ENCODE data around the gene SMIM43.

The SMIM43 gene

DNA sequence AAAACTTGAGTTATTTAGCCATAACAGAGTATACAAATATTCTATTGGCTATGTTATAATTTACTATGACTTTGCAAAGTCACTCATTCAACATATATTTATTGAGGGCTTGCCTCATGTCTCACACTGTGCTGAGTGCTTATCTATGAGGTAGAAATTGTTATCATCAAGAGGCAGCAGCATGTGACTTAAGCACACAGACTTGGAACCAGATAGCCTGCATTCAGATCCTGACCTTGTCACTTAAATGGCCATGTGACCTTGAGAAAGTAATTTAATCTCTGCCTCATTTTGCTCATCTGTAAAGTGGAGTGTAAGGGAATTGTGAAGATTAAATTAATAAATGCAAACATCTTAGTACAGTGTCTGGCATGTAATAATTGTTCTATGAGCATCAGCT lies 26.0 kb upstream of the SMIM43 start:
- DNase-seq: peak; percentile 92 to 98
- TF ChIP-seq POLR2A (IDR thresholded peaks at IDR 0.05; ENCODE audit: low read length) (peak; percentile 32), GATA1 (IDR thresholded peaks at IDR 0.05; ENCODE audit: low read depth, low read length) (peak; percentile 87)

GRCh38 chr4:121789960-121790829 lies 25.2 kb upstream of the SMIM43 start:
- DNase-seq: peak; percentile 74 to 76

GRCh38 chr4:121789455-121789854 lies 24.5 kb upstream of the SMIM43 start:
- DNase-seq: no peak
- no peak for TF ChIP-seq POLR2A (IDR thresholded peaks at IDR 0.05; ENCODE audit: low read length)
- no peak for TF ChIP-seq GATA1 (IDR thresholded peaks at IDR 0.05; ENCODE audit: low read depth, low read length)

More at GRCh38 chr4:121789960-121790829, 25.2 kb upstream of the SMIM43 start:
- TF ChIP-seq POLR2A (IDR thresholded peaks at IDR 0.05; ENCODE audit: low read length): no peak
- TF ChIP-seq GATA1 (IDR thresholded peaks at IDR 0.05; ENCODE audit: low read depth, low read length): no peak

DNA sequence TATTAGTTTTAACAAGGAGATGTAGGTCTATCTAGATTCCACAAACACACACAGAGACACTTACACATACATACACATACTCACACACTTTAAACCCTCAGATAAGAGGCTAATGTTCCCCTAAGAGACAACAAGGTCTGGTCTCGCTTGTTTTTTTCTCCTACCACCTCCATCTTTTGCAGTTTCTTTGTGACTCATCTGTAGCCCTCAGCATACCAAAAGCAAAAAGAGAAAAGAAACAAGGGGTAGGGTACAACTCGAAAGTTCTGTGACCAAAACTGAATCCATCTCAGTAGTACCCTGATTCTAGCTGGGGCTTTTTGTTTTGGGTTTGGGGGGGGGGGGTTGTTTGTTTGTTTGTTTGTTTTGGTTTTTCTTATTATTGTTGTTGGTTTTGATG lies 23.9 kb upstream of the SMIM43 start:
- TF ChIP-seq POLR2A (IDR thresholded peaks at IDR 0.05; ENCODE audit: low read length) (no peak), GATA1 (IDR thresholded peaks at IDR 0.05; ENCODE audit: low read depth, low read length) (no peak)

GRCh38 chr4:121786221-121786620 lies 21.3 kb upstream of the SMIM43 start:
- no peak for DNase-seq
- TF ChIP-seq GATA1 (IDR thresholded peaks at IDR 0.05; ENCODE audit: low read depth, low read length) (no peak), POLR2A (IDR thresholded peaks at IDR 0.05; ENCODE audit: low read length) (no peak)

More for the DNA sequence above, 23.9 kb upstream of the SMIM43 start:
- DNase-seq: no peak

- no peak for TF ChIP-seq POLR2A (IDR thresholded peaks at IDR 0.05; ENCODE audit: low read length)
- no peak for TF ChIP-seq GATA1 (IDR thresholded peaks at IDR 0.05; ENCODE audit: low read depth, low read length)
- DNase-seq: peak in 1 of 2 experiments; percentile 57
These were observed 20.5 kb upstream of the SMIM43 start for GRCh38 chr4:121785479-121785878.

DNA sequence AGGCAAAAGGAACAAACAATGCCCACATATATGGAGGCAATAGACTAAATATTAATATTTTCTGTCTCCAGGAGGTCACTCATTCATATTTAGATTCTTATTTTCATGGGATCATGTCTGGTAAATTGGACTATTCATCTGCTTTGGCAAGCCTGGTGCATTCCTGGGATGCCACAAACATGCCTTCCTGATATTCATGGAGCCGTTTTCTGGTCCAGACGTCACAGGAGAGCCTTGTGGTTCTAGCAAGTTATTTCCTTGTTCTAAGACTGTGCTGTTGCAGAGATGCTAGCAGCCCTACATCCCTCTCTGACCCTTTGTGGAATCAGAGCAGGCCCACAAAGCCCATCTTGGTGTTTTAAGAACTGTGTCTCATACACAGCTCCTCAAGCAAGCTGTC lies 20.0 kb upstream of the SMIM43 start:
- TF ChIP-seq POLR2A (IDR thresholded peaks at IDR 0.05; ENCODE audit: low read length): no peak
- TF ChIP-seq GATA1 (IDR thresholded peaks at IDR 0.05; ENCODE audit: low read depth, low read length): no peak
- DNase-seq: no peak

GRCh38 chr4:121784401-121784800 lies 19.4 kb upstream of the SMIM43 start:
- DNase-seq: no peak
- TF ChIP-seq POLR2A (IDR thresholded peaks at IDR 0.05; ENCODE audit: low read length) (no peak), GATA1 (IDR thresholded peaks at IDR 0.05; ENCODE audit: low read depth, low read length) (no peak)

DNA sequence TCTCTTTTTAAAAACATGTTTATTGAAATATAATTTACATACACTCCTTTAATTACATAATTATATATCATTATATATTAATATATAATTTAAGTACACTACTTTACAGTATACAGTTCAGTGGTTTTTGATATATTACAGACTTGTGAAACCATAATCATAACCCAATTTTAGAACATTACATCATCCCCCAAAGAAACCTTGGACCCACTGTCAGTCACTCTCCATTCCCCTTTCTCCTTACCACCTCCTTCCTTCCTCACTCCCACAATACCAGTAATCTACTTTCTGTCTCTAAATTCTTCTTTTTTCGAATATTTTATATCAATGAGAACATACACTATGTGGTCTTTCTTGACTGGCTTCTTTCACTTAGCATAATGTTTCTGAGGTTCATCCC lies 18.2 kb upstream of the SMIM43 start:
- no peak for TF ChIP-seq POLR2A (IDR thresholded peaks at IDR 0.05; ENCODE audit: low read length)
- no peak for TF ChIP-seq GATA1 (IDR thresholded peaks at IDR 0.05; ENCODE audit: low read depth, low read length)
- peak in 1 of 2 experiments; percentile 55 for DNase-seq

DNA sequence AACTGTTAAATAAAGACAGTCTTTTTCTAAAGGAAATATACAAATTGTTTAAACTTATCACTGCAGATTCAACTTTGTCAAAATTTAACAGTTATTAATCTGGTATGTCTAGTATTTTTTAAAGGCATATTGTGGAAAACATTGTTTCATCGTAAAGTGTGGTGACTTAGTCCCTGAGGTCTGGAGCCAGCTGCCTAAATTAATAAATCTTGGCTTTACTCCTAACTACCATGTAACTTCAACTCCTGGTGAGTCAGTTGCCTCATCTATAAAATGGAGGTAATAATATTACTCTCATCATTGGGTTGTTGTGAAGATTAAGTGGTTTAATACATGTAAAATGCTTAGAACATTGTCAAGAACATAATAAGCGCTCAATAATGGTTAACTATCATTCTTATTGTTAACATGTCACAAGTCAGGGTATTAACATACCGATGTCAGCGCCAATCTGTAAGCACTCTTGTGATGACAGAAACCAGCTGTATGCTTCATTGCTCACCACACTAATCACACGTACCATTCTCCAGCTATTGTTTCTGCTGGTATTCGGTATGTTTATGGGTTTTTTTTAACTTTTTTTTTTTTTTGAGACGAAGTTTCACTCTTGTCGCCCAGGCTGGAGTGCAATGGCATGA lies 14.1 kb upstream of the SMIM43 start:
- no peak for DNase-seq
- no peak for TF ChIP-seq POLR2A (IDR thresholded peaks at IDR 0.05; ENCODE audit: low read length)
- no peak for TF ChIP-seq GATA1 (IDR thresholded peaks at IDR 0.05; ENCODE audit: low read depth, low read length)

- peak; percentile 81 to 87 for DNase-seq
- no peak for TF ChIP-seq POLR2A (IDR thresholded peaks at IDR 0.05; ENCODE audit: low read length)
- no peak for TF ChIP-seq GATA1 (IDR thresholded peaks at IDR 0.05; ENCODE audit: low read depth, low read length)
These were observed 12.7 kb upstream of the SMIM43 start for GRCh38 chr4:121777625-121778024.

GRCh38 chr4:121776610-121777401 lies 11.8 kb upstream of the SMIM43 start:
- TF ChIP-seq POLR2A (IDR thresholded peaks at IDR 0.05; ENCODE audit: low read length) (no peak), GATA1 (IDR thresholded peaks at IDR 0.05; ENCODE audit: low read depth, low read length) (no peak)
- DNase-seq: peak in 1 of 2 experiments; percentile 35

DNA sequence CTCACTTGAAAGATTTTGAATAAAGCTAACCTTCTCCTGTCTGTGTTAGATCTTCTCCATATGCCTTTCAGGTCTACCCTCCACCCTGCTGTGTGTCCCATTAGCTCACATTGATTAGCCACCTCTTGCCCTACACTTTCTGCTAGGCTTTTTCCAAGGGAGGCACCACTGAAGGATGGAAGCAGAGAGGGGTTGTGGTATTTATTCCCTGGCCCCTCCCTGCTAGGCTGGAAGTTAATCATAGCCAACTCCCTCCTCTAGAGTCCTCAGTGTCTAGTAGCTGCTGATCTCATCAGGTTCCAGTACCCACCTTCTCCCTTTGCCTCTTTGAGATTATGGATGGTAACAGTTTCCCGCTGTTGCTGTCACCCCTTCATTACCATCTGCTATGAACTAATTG lies 8.9 kb upstream of the SMIM43 start:
- DNase-seq: peak in 1 of 2 experiments; percentile 52
- no peak for TF ChIP-seq GATA1 (IDR thresholded peaks at IDR 0.05; ENCODE audit: low read depth, low read length)
- no peak for TF ChIP-seq POLR2A (IDR thresholded peaks at IDR 0.05; ENCODE audit: low read length)

DNA sequence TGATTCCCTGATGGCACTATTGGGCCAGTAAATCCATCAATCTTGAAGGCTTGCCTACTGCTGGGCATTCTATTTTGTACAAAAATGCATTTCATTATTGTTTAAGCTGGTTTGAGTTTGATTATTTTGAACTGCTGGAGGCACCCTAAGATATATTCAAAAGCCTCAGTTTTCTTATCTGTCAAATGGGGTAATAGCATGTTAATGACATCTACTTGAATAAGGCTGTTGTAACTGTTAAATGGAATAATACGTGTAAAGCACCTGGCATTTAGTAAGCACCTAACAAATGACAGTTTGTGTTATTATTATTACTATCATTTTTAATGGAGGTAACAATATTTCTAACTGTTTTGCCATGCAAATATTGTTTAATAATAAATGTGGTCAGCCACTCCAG lies 6.9 kb upstream of the SMIM43 start:
- no peak for DNase-seq
- TF ChIP-seq GATA1 (IDR thresholded peaks at IDR 0.05; ENCODE audit: low read depth, low read length) (no peak), POLR2A (IDR thresholded peaks at IDR 0.05; ENCODE audit: low read length) (no peak)

Measured in erythroblast (primary cell).